ENCODE measurements around the gene DYRK2. TPM values are rescaled to one million over a fixed set of nuclear protein-coding genes. Genes with fewer than 3 reads are reported as not detected.

DYRK2 gene
- total and polyA plus RNA-seq, 3 donors from 2014 or later = 14.6 to 18.4 (median 17.4) TPM

GRCh38 chr12:67705394-67706370, 57.1 kb downstream of the DYRK2 start:
- Histone ChIP-seq H3K4me1 (no peaks in the 10 kb centered on the region), H3K4me3 (no peak overlapping the region), H3K27ac (no peak overlapping the region), H3K36me3 (ENCODE audit: low read depth, missing control alignments) (no peaks in the 10 kb centered on the region), H3K27me3 (no peaks in the 10 kb centered on the region), H3K9me3 (no peaks in the 10 kb centered on the region)
- no peak for DNase-seq
- 57 to 62% methylated on average over 6 of the region's 6 CpGs for WGBS, 2 donors
- TF ChIP-seq POLR2A (IDR thresholded peaks at IDR 0.05) (no peak), CTCF (IDR thresholded peaks at IDR 0.05) (no peak)
- intact Hi-C loops (cut with DNase I; ENCODE audit: low total_unique reads) = no loop called here

GRCh38 chr12:67709367-67709954, 60.9 kb downstream of the DYRK2 start:
- H3K27me3 ChIP-seq = no peaks in the 10 kb centered on the region
- intact Hi-C loops (cut with DNase I; ENCODE audit: low total_unique reads) = no loop called here
- DNase-seq = no peak
- H3K36me3 ChIP-seq (ENCODE audit: low read depth, missing control alignments) = no peaks in the 10 kb centered on the region
- no peak for TF ChIP-seq POLR2A (IDR thresholded peaks at IDR 0.05)
- H3K27ac ChIP-seq = no peak overlapping the region
- 86% methylated on average over 2 to 4 of the region's 4 CpGs for WGBS, 2 donors
- H3K4me1 ChIP-seq = no peaks in the 10 kb centered on the region
- H3K9me3 ChIP-seq = no peaks in the 10 kb centered on the region
- no peak overlapping the region for H3K4me3 ChIP-seq

- Histone ChIP-seq H3K36me3 (ENCODE audit: low read depth, missing control alignments) (no peaks in the 10 kb centered on the region), H3K4me1 (no peaks in the 10 kb centered on the region), H3K9me3 (no peaks in the 10 kb centered on the region), H3K4me3 (no peak overlapping the region), H3K27me3 (no peaks in the 10 kb centered on the region), H3K27ac (no peak overlapping the region)
- intact Hi-C loops (cut with DNase I; ENCODE audit: low total_unique reads) = no loop called here
- TF ChIP-seq CTCF (IDR thresholded peaks at IDR 0.05) (no peak), POLR2A (IDR thresholded peaks at IDR 0.05) (no peak)
- no peak for DNase-seq
- 55 to 69% methylated on average over 3 of the region's 3 CpGs for WGBS, 2 donors
These were observed 62.0 kb downstream of the DYRK2 start for GRCh38 chr12:67710582-67710981.

GRCh38 chr12:67712011-67712410, 63.5 kb downstream of the DYRK2 start:
- Histone ChIP-seq H3K9me3 (no peaks in the 10 kb centered on the region), H3K4me3 (no peak overlapping the region), H3K36me3 (ENCODE audit: low read depth, missing control alignments) (no peaks in the 10 kb centered on the region), H3K27me3 (no peaks in the 10 kb centered on the region), H3K27ac (no peak overlapping the region), H3K4me1 (no peaks in the 10 kb centered on the region)
- intact Hi-C loops (cut with DNase I; ENCODE audit: low total_unique reads) = no loop called here
- DNase-seq = no peak
- TF ChIP-seq POLR2A (IDR thresholded peaks at IDR 0.05) (no peak), CTCF (IDR thresholded peaks at IDR 0.05) (no peak)
- WGBS, 2 donors = 76 to 81% methylated on average over 1 of the region's 1 CpG

- H3K36me3 ChIP-seq (ENCODE audit: low read depth, missing control alignments) = no peaks in the 10 kb centered on the region
- H3K27ac ChIP-seq = no peak overlapping the region
- no peak overlapping the region for H3K4me3 ChIP-seq
- no peaks in the 10 kb centered on the region for H3K27me3 ChIP-seq
- TF ChIP-seq CTCF (IDR thresholded peaks at IDR 0.05) (no peak), POLR2A (IDR thresholded peaks at IDR 0.05) (no peak)
- 50 to 59% methylated on average over 1 of the region's 1 CpG for WGBS, 2 donors
- no peak for DNase-seq
- intact Hi-C loops (cut with DNase I; ENCODE audit: low total_unique reads) = no loop called here
- no peaks in the 10 kb centered on the region for H3K9me3 ChIP-seq
- no peaks in the 10 kb centered on the region for H3K4me1 ChIP-seq
These were observed 66.1 kb downstream of the DYRK2 start for GRCh38 chr12:67714648-67715047.
